Hypothalamus (tissue), 51 donors: Measurements from ENCODE around the gene ZNF512.
"Not testable (repeated sequence)": the region's sequence is repeated elsewhere in the genome, so short reads cannot be mapped to it uniquely, and the experiment has no call there.

Source experiments
- DNase-seq, 51 donors: peaks; one replicate each; lab custom pipeline; 2025; lab: John Stamatoyannopoulos, UW

Gene ZNF512

DNA sequence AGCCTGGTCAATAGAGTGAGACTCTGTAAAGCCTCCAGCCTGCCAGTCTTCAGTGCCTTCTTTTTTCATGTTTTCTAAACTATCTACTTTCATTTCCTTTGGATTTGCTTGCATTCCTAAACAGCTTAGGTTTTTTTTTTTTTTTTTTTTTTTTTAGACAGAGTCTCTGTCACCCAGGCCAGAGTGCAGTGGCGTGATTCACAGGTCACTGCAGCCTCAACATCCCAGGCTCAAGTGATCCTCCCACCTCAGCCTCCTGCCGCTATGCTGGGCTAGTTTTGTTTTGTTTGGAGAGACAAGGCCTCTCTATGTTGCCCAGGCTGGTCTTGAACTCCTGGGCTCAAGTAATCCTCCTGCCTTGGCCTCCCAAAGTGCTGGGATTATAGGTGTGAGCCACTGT is 47.4 kb downstream of the ZNF512 start:
- DNase-seq = not testable (repeated sequence)

GRCh38 chr2:27634291-27634690 is 51.4 kb downstream of the ZNF512 start:
- DNase-seq = no peak

- no peak for DNase-seq
Observed at GRCh38 chr2:27636766-27637165, 53.9 kb downstream of the ZNF512 start.

DNA sequence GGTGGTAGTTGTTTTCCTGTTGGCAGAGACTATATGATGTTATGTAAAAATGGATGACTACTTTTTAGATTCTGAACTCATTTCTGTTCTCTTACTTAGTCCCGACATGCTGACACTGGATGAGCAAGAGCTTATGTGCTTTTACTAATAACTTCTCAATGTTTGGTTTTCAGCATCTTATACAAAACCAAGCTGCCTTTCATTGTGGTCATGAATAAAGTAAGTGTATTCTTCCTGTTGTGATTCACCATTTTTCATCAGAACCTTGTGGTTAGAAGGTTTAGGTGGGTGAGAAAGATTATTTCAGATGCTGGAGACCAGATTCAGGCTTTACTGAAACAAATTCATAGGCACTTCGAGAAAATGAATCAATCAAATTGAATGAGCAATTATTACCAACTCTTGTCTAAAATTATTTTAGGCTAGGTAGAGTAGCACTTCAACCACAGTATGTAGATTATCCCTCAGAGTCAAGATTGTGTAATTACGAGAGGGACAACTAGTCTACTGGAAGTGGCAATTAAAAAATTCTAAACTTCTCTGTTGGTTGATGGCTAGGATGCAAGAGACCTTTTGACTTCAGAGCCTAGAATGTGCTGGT is 55.3 kb downstream of the ZNF512 start:
- no peak for DNase-seq

DNA sequence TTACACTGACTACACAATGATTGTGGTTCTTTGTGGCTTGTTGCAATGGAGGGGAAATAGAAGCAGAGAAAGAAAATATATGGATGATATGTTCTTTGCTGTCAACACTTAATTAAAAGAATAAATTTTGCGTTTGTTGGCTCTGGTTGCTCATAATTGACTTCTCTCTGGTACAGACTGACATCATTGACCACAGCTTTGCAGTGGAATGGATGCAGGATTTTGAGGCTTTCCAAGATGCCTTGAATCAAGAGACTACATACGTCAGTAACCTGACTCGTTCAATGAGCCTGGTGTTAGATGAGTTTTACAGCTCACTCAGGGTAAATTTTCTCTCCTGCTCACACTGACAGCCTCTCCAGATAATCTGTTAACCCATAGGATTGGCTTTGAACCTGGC is 55.9 kb downstream of the ZNF512 start:
- no peak for DNase-seq

- DNase-seq = no peak
Observed at GRCh38 chr2:27640722-27641245, 57.9 kb downstream of the ZNF512 start.

GRCh38 chr2:27645197-27645596 is 62.4 kb downstream of the ZNF512 start:
- no peak for DNase-seq

GRCh38 chr2:27647289-27647688 is 64.4 kb downstream of the ZNF512 start:
- DNase-seq = no peak

GRCh38 chr2:27647737-27648136 is 64.9 kb downstream of the ZNF512 start:
- no peak for DNase-seq

DNA sequence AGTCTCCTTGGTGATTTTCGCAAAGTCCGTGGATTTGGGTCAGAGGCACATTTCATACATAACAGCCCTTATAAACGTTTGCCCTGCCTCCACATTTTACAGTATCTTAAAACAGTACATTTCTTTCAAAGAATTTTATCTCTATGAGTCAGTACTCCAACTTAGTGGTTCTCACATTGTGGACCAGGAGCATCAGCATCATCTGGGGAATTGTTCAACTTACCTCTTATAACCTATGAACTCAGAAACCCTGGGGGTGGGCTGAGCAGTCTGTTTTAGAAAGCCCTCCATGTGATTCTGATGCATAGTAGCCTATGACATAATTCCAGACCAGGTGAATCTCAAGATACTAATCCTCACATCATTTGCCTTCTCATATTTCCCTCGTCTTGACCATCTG is 68.2 kb downstream of the ZNF512 start:
- no peak for DNase-seq

DNA sequence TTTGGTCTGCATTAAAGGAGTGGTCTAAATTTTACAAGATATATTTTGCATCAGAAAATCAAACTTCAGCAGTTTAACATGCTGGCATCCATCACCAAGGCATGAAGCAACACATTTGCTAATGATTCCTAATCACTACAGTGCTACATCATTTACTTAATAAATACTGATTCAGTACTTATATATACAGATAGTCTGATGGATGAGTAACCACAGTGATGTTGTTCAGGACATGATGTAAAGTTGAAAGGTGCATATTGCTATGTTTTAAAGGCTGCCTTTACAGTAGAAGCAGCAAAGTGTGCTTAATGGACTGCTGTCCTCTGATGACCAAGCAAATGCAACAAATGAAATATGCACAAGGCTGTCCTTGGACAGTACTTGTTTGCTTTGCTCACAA is 69.5 kb downstream of the ZNF512 start:
- no peak for DNase-seq

- DNase-seq = no peak
Observed at GRCh38 chr2:27652790-27653189, 69.9 kb downstream of the ZNF512 start.

- DNase-seq = no peak
Observed at GRCh38 chr2:27653397-27653796, 70.6 kb downstream of the ZNF512 start.

GRCh38 chr2:27655155-27655951 is 72.5 kb downstream of the ZNF512 start:
- DNase-seq = peak in 1 of 51 donors; percentile 6

DNA sequence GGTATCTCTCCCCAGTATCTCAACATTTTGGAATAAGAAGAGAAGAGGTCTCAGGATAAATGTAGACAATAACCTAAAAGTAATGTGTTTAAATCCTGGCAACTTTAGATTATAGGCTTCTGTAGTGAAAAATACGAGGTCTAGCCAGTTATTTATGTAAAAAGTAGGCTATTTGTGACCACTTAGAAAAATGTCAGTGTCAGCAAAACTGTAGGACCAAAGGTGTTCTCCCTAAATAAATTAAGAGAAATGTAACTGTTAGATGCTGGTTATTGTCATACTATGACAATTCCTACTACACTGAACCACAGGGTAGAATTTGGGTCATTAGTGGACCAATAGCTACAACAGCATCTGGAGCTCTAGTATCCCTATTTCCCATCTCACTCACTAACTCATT is 78.5 kb downstream of the ZNF512 start:
- no peak for DNase-seq

- peak; percentile 34 to 98 (median 74) for DNase-seq
Observed at GRCh38 chr2:27663285-27664153, 80.7 kb downstream of the ZNF512 start, which contains the start of the genes SLC4A1AP and SUPT7L. Gene SLC4A1AP, plus strand, starts transcription at chr2:27663889. Its CDS starts 26 bp downstream, at chr2:27663915. Gene SUPT7L, minus strand, starts transcription at chr2:27663614. Its CDS starts 1,422 bp downstream, at chr2:27662192.

GRCh38 chr2:27664154-27664574 is 81.3 kb downstream of the ZNF512 start:
- peak in 1 of 51 donors; percentile 29 for DNase-seq

DNA sequence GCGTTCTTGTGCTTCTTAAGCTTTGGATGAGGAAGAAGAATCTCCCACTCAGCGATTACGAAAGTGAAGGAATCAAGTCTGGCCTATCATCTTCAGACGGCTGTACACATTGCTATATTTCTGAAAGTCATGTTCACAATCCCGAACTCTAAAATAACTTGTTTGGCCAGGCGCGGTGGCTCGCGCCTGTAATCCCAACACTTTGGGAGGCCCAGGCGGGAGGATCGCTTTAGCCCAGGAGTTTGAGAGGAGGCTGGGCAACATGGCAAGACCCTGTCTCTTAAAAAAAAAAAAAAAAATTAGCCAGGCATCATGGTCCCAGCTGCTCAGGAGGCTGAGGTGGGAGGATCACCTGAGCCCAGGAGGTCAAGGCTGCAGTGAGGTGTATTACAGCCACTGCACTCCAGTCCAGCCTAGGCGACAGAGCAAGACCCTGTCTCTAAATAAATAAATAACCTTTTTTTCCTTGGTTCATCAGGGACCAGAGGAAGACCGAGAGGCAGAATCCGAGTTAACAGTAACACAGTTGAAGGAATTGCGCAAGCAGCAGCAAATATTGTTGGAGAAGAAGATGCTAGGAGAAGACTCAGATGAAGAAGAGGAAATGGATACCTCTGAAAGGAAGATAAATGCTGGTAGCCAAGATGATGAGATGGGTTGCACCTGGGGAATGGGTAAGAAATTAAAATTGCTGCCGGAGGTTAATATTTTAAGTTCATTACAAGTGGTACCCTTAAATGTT is 82.0 kb downstream of the ZNF512 start:
- DNase-seq = no peak

DNA sequence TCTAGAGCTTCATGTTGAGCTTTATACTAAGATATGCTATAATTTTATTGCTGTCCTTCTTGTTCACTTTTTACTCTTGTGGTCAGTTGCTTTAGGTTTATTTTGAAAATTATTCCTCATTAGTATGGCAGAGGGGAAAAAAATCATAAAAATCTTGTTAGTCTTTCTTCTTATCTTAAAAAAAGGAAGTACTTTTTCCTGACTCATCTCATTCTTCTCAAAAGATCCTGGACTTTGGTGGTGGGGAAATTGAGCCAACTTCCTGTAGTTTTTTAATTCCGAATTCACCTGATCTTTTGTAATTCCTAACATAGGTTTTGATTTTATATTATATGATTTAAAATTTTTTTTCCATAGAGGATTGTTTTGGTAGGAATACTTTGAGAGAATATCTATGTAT is 84.6 kb downstream of the ZNF512 start:
- no peak for DNase-seq

GRCh38 chr2:27671235-27671634 is 88.4 kb downstream of the ZNF512 start:
- no peak for DNase-seq
